ENCODE measurements around the gene ANO4.

Gene ANO4

DNA sequence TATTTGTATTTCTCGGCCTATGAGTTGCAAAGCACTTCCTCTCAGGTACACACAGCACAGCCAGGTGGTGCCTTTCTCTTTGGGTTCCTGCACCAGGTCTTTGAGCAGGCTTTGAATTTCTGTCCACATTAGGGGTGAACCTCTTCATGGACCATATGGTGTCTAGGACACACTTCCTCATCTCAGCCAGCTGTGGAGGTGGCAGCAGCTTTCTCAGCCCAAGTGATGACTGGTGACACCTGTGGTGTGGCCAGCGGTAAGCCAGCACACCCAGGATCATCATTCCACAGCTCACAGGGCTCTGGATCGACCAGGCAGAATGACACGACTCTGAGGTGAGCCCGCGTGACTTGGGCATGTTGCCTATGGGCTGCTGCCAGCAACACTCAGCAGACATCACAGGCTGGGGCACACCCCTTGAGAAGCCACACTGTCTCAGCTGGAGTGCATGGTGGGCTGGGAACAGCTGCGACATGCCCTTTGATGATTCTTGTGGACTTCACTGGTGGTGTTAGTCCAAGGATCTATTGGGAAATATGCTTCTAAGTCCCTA, 378.7 kb downstream of the ANO4 start:
- no peak for DNase-seq (ENCODE audit: low read depth in 2 of 2, low spot score in 1 of 2)

DNA sequence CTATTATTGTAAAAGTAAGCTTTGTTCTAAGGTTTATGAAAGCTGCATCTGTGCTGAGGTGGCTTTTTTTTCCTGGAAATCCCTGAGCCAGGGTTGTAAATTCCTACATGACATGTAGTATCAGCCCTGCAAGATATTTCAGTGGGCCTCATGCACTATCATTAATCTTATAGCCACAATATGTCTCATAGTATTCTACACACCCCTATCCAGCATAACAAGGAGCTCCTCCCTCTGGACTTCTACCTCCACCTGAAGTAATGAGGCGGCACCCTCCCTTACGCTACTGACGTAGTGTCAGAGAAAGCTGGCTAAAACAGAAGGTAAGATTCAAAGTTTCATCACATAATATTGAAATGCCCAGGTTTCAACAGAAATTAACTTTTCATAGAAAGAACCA, 380.0 kb downstream of the ANO4 start:
- DNase-seq (ENCODE audit: low read depth in 2 of 2, low spot score in 1 of 2): no peak
